Fibroblast of the aortic adventitia (primary cell): ENCODE measurements around the gene IGF2. TPM values are rescaled to one million over a fixed set of nuclear protein-coding genes. Genes with fewer than 3 reads are reported as not detected.

Experiments used
- DNase-seq: peaks from one replicate; pipeline ENCODE4 v3.0.0-alpha.2; 2010; ENCODE audit warnings: low read depth
- H3K4me3 ChIP-seq: 2 replicates; pipeline ENCODE4 v1.5.1; 2011; ENCODE audit warnings: low read depth, mild to moderate bottlenecking, control low read depth, low read length, moderate library complexity
- total RNA-seq: library from RNA; depleted of rRNA; stranded (reverse); fragments of >200 nt; gene quantifications from 2 replicates; pipeline ENCODE4 v1.2.3, GENCODE V29; 2012; ENCODE audit warnings: low replicate concordance
- TF ChIP-seq, protein P1 (sequence below): IDR thresholded peaks from 2 replicates; pipeline ENCODE4 v1.5.1; 2011; ENCODE audit warnings: mild to moderate bottlenecking, low read length, control low read depth, inconsistent platforms; ENCODE audit not compliant: insufficient read depth

IGF2 gene
- total RNA-seq, 1 donor: 3.3 TPM

DNA sequence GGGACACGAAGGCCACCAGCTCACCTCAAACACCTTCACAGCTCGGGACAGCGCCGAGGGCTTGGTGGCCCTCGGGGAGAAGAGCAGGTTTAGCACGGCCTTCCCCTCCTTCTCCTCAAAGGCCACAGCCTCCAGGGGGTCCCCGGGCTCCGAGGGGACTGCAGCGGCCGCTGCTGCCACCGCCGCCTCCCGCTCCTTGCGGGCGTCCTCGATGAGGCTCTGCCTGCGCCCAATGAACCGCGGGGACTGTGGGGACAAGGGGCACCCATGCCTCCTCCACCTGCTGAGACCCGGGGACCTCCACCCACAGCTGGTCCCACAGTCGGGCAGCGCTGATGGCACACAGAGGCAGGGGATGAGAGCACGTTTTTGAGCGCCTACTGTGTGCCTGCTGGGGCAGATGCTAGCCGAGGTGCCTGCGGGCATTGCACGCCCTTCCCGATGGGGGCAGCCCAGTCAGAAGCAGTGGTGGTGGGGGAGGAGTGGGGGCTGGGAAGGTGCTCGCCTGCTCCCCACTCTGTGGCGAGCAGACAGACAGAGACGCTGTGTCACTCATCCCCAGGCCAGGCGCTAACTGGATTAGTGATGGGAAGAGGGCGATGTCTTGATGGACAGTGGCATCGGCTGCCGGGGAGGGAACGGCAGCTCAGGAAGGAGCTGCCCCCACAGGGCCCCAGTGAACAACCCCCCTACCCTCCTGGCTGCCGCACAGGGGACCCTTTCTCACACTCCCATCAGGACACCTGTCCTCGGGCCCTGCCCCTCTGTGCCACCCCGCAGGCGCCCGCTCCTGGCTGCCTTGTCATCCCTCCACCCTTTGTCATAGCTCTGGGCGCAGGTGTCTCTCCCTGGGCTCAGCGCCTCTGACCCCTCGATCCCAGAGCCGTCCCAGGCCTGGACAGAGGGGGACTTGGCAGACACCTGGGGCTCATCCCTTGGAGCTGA lies 30.7 kb upstream of the IGF2 start:
- no peak for DNase-seq
- TF ChIP-seq, protein P1, sequence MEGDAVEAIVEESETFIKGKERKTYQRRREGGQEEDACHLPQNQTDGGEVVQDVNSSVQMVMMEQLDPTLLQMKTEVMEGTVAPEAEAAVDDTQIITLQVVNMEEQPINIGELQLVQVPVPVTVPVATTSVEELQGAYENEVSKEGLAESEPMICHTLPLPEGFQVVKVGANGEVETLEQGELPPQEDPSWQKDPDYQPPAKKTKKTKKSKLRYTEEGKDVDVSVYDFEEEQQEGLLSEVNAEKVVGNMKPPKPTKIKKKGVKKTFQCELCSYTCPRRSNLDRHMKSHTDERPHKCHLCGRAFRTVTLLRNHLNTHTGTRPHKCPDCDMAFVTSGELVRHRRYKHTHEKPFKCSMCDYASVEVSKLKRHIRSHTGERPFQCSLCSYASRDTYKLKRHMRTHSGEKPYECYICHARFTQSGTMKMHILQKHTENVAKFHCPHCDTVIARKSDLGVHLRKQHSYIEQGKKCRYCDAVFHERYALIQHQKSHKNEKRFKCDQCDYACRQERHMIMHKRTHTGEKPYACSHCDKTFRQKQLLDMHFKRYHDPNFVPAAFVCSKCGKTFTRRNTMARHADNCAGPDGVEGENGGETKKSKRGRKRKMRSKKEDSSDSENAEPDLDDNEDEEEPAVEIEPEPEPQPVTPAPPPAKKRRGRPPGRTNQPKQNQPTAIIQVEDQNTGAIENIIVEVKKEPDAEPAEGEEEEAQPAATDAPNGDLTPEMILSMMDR: no peak
- H3K4me3 ChIP-seq: no peak overlapping the region

DNA sequence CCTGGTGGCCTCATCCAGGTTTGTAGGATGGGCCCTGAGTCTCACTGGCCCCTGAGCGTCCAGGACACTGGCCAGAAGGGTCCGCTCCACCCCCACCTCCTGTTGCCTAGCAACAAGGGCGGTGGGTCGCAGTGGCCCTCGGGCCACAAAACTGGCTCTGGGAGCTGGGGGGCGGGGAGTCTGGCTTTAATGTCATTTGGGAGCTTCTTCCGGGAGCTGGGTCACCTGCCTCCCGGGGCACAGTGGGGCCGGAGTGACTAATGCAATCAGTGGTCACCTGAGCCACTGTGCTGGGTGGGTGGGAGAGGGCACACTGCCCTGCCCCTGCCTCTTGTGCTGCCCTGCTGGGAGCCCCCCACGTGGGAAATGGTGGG lies 29.8 kb upstream of the IGF2 start:
- no peak for DNase-seq
- TF ChIP-seq, protein P1: no peak
- H3K4me3 ChIP-seq: no peak overlapping the region

GRCh38 chr11:2168286-2169004 lies 29.3 kb upstream of the IGF2 start:
- DNase-seq: no peak
- no peak overlapping the region for H3K4me3 ChIP-seq
- TF ChIP-seq, protein P1: no peak

- no peak for DNase-seq
- no peak overlapping the region for H3K4me3 ChIP-seq
- TF ChIP-seq, protein P1: no peak
Measured at GRCh38 chr11:2167141-2168045, 28.2 kb upstream of the IGF2 start.

GRCh38 chr11:2166091-2166851 lies 27.1 kb upstream of the IGF2 start:
- TF ChIP-seq, protein P1: peak; percentile 44
- H3K4me3 ChIP-seq: no peak overlapping the region
- DNase-seq: no peak

DNA sequence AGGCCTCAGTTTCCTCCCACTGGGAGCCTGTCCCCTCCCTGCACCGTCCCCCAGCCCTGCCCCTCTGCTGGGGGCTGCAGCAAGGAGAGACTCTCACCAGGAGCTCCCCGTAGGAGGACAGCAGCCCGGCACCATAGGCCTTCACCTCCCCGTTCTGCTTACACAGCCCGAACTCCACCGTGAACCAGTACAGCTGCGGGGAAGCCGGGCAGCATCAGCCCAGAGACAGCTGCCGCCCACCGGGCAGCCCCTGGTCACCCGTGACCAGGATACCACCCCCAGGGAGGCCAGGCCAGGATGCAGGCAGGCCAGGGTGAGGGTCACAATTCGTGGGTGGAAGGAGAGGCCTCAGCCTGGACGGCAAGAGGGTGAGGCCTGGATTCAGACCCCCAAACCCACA lies 26.4 kb upstream of the IGF2 start:
- no peak for DNase-seq
- H3K4me3 ChIP-seq: no peak overlapping the region
- TF ChIP-seq, protein P1: no peak
